Measurements from ENCODE around the gene GTF2E1.

DNA sequence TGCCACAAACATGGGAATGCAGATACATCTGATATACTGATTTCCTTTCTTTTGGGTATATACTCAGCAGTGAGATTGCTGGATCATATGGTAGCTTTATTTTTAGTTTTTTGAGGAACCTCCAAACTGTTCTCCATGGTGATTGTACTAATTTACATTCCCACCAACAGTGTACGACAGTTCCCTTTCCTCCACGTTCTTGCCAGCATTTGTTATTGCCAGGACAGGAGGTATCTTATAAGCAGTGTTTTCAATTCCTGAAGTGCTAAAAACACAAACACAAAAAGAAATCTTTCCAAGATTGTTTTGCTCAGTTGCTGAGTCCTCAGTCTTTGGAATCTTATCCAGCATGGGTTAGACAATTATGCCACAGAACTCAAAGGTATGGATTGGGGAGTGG lies 13.5 kb downstream of the GTF2E1 start:
- TF ChIP-seq, protein P1, sequence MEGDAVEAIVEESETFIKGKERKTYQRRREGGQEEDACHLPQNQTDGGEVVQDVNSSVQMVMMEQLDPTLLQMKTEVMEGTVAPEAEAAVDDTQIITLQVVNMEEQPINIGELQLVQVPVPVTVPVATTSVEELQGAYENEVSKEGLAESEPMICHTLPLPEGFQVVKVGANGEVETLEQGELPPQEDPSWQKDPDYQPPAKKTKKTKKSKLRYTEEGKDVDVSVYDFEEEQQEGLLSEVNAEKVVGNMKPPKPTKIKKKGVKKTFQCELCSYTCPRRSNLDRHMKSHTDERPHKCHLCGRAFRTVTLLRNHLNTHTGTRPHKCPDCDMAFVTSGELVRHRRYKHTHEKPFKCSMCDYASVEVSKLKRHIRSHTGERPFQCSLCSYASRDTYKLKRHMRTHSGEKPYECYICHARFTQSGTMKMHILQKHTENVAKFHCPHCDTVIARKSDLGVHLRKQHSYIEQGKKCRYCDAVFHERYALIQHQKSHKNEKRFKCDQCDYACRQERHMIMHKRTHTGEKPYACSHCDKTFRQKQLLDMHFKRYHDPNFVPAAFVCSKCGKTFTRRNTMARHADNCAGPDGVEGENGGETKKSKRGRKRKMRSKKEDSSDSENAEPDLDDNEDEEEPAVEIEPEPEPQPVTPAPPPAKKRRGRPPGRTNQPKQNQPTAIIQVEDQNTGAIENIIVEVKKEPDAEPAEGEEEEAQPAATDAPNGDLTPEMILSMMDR (conservative IDR thresholded peaks at IDR 0.05 in 1 of 2, IDR thresholded peaks at IDR 0.05 in 1 of 2; ENCODE audit: low read depth in 1 of 2, low read length in 2 of 2), result no peak
- no peak for TF ChIP-seq EZH2 (IDR thresholded peaks at IDR 0.05; ENCODE audit: low read length, missing control alignments)

Measured in fibroblast of lung (primary cell).